GM19099 (cell line): ENCODE data around the gene RPP25L.

ENCODE experiments used
- POLR2A ChIP-seq: IDR thresholded peaks from 3 replicates; pipeline ENCODE4 v1.6.1; 2011; ENCODE audit warnings: low read depth; ENCODE audit not compliant: insufficient read length; ENCODE audit errors: extremely low read depth

The RPP25L gene

GRCh38 chr9:34603610-34604231, 8.2 kb downstream of the RPP25L start:
- no peak for TF ChIP-seq POLR2A

- no peak for TF ChIP-seq POLR2A
Measured at GRCh38 chr9:34601937-34602573, 9.8 kb downstream of the RPP25L start.

GRCh38 chr9:34600908-34601307, 11.0 kb downstream of the RPP25L start:
- TF ChIP-seq POLR2A: no peak

- TF ChIP-seq POLR2A: no peak
Measured at GRCh38 chr9:34599546-34599945, 12.4 kb downstream of the RPP25L start.

- TF ChIP-seq POLR2A: no peak
Measured at GRCh38 chr9:34594177-34594576, 17.7 kb downstream of the RPP25L start.

GRCh38 chr9:34592895-34593601, 18.8 kb downstream of the RPP25L start:
- no peak for TF ChIP-seq POLR2A

GRCh38 chr9:34591917-34592866, 19.7 kb downstream of the RPP25L start:
- no peak for TF ChIP-seq POLR2A

GRCh38 chr9:34591248-34591916, 20.5 kb downstream of the RPP25L start:
- TF ChIP-seq POLR2A: no peak

GRCh38 chr9:34590381-34591247, 21.3 kb downstream of the RPP25L start:
- no peak for TF ChIP-seq POLR2A

- no peak for TF ChIP-seq POLR2A
Measured at GRCh38 chr9:34589636-34590380, 22.1 kb downstream of the RPP25L start, which contains the start of gene CNTFR. CNTFR (minus strand) TSS chr9:34589724; CDS start chr9:34568981, 20,743 bp downstream.

GRCh38 chr9:34588671-34589635, 22.9 kb downstream of the RPP25L start:
- no peak for TF ChIP-seq POLR2A

- no peak for TF ChIP-seq POLR2A
Measured at GRCh38 chr9:34587271-34587670, 24.6 kb downstream of the RPP25L start.
